Endothelial cell of umbilical vein (primary cell): ENCODE results near the gene TLCD5. TPM values are rescaled to one million over a fixed set of nuclear protein-coding genes. Genes with fewer than 3 reads are reported as not detected.

Experiments used
- BruUV-seq: library from RNA; stranded (reverse); fragments of 400-500 nt; replicated peaks from 2 replicates; lab custom pipeline; 2021; lab: Mats Ljungman, UMichigan
- CTCF ChIA-PET: fragments of 300-600, 350-600 bp; sonication (Branson Sonifier 250); formaldehyde crosslinking; loops from one replicate; lab custom pipeline; 2021; ENCODE audit warnings: antibody characterized with exemption, inconsistent platforms; lab: Charles Lee
- POLR2A ChIA-PET: fragments of 300-600, 350-600 bp; sonication (Branson Sonifier 250); formaldehyde crosslinking; loops from one replicate; lab custom pipeline; 2021; ENCODE audit warnings: antibody characterized with exemption, inconsistent platforms; lab: Charles Lee
- DNase-seq: peaks from one replicate; pipeline ENCODE4 v3.0.0-alpha.2; 2011; ENCODE audit warnings: low read depth, low spot score
- FAIRE-seq: peaks from 2 replicates; lab custom pipeline; 2011; peaks lifted over from hg19 to GRCh38; lab: Jason Lieb, UNC
- H2AFZ ChIP-seq: 2 replicates; pipeline ENCODE4 v1.6.0; 2012; ENCODE audit warnings: low read depth, low read length, control low read depth, inconsistent platforms
- H3K27ac ChIP-seq: 2 replicates; pipeline ENCODE4 v1.5.1; 2011; ENCODE audit warnings: low read depth, mild to moderate bottlenecking, control low read depth, low read length, moderate library complexity; ENCODE audit not compliant: insufficient read depth
- H3K27me3 ChIP-seq, 2 experiments: 2 replicates each; pipeline versions ENCODE4 v1.6.0 to v1.6.1; 2011; ENCODE audit warnings: low read length in 2 of 2, mixed read lengths in 1 of 2; ENCODE audit not compliant: control insufficient read depth in 2 of 2, insufficient read depth in 2 of 2
- H3K36me3 ChIP-seq, 2 experiments: 2 replicates in 1 of 2; 3 replicates in 1 of 2; pipeline ENCODE4 v1.5.1; 2011; ENCODE audit warnings: low read length in 2 of 2, mild to moderate bottlenecking in 1 of 2, moderate library complexity in 1 of 2; ENCODE audit not compliant: control insufficient read depth in 2 of 2, insufficient read depth in 2 of 2; ENCODE audit errors: extremely low read depth in 1 of 2
- H3K4me1 ChIP-seq: 3 replicates; pipeline ENCODE4 v1.5.1; 2011; ENCODE audit warnings: mild to moderate bottlenecking, low read length; ENCODE audit not compliant: control insufficient read depth, insufficient read depth; ENCODE audit errors: extremely low read depth
- H3K4me2 ChIP-seq: 2 replicates; pipeline ENCODE4 v1.6.1; 2011; ENCODE audit warnings: low read length, control low read depth, mixed read lengths; ENCODE audit not compliant: insufficient read depth
- H3K4me3 ChIP-seq, 3 experiments: fragments of 200-600 bp in 1 of 3; sonication (generic), shearing (Covaris generic) in 1 of 3; replicated peaks in 1 of 3; 2 replicates each; pipeline ENCODE4 v1.5.1; 2011 to 2016; ENCODE audit warnings: control low read depth in 3 of 3, low read length in 3 of 3, mild to moderate bottlenecking in 2 of 3, inconsistent platforms in 1 of 3, low read depth in 1 of 3, moderate library complexity in 1 of 3; ENCODE audit not compliant: insufficient read depth in 1 of 3
- H3K79me2 ChIP-seq: 2 replicates; pipeline ENCODE4 v1.6.0; 2012; ENCODE audit warnings: low read length, inconsistent platforms; ENCODE audit not compliant: control insufficient read depth, insufficient read depth
- H3K9ac ChIP-seq: replicated peaks from 2 replicates; pipeline ENCODE3; 2011; ENCODE audit warnings: low read length, control low read depth; ENCODE audit not compliant: insufficient read depth; ENCODE audit errors: extremely low read depth
- H3K9me1 ChIP-seq: replicated peaks from 3 replicates; pipeline ENCODE4 v1.6.0; 2011; ENCODE audit warnings: mild to moderate bottlenecking, low read length; ENCODE audit not compliant: control insufficient read depth, insufficient read depth; ENCODE audit errors: extremely low read depth
- H3K9me3 ChIP-seq: replicated peaks from 2 replicates; pipeline ENCODE4 v1.5.1; 2012; ENCODE audit warnings: low read length, inconsistent platforms; ENCODE audit not compliant: control insufficient read depth, insufficient read depth
- H4K20me1 ChIP-seq: replicated peaks from 2 replicates; pipeline ENCODE3; 2011; ENCODE audit warnings: mild to moderate bottlenecking, low read length; ENCODE audit not compliant: control insufficient read depth, insufficient read depth; ENCODE audit errors: extremely low read depth
- CTCF ChIP-seq, 2 donors: IDR thresholded peaks; 1 replicate in 1 of 2; 2 replicates in 1 of 2; pipeline ENCODE4 v1.5.1; 2011; ENCODE audit warnings: low read length in 2 of 2, mild to moderate bottlenecking in 2 of 2, moderate library complexity in 2 of 2, control low read depth in 1 of 2, inconsistent platforms in 1 of 2, low read depth in 1 of 2; ENCODE audit not compliant: insufficient read depth in 1 of 2; ENCODE audit errors: extremely low read depth in 1 of 2
- EZH2 ChIP-seq: IDR thresholded peaks from 2 replicates; pipeline ENCODE4 v1.6.1; 2012; ENCODE audit warnings: borderline replicate concordance, low read depth, mild to moderate bottlenecking, moderate library complexity, low read length, inconsistent platforms; ENCODE audit not compliant: severe bottlenecking
- FOS ChIP-seq: IDR thresholded peaks from 2 replicates; pipeline ENCODE4 v1.6.1; 2011; ENCODE audit warnings: mild to moderate bottlenecking, low read length, moderate library complexity, borderline replicate concordance; ENCODE audit not compliant: insufficient read depth
- GATA2 ChIP-seq: IDR thresholded peaks from 2 replicates; pipeline ENCODE4 v1.7.0; 2011; ENCODE audit warnings: low read depth, mild to moderate bottlenecking, moderate library complexity, mixed read lengths, low read length; ENCODE audit not compliant: insufficient read length, insufficient read depth
- JUN ChIP-seq: IDR thresholded peaks from 2 replicates; pipeline ENCODE4 v1.6.1; 2011; ENCODE audit warnings: borderline replicate concordance, low read depth; ENCODE audit not compliant: insufficient read length, insufficient read depth
- MYC ChIP-seq: IDR thresholded peaks from one replicate; pipeline ENCODE4 v1.6.1; 2011; ENCODE audit warnings: mild to moderate bottlenecking, low read depth, low read length
- POLR2A ChIP-seq: IDR thresholded peaks from 2 replicates; pipeline ENCODE4 v1.6.1; 2012; ENCODE audit warnings: low read depth, mild to moderate bottlenecking, control low read depth, low read length
- POLR2AphosphoS5 ChIP-seq: IDR thresholded peaks from 2 replicates; pipeline ENCODE4 v1.6.1; 2012; ENCODE audit warnings: low read depth, mild to moderate bottlenecking, control low read depth, low read length, moderate library complexity; ENCODE audit not compliant: insufficient read depth
- dilution Hi-C: fragments of 300-500 bp; cut with MboI; formaldehyde crosslinking; loops from one replicate; pipeline ENCODE4 v1.15.0; 2019; ENCODE audit warnings: low sequenced_read_pairs; ENCODE audit not compliant: extremely low pct_ligation_motif_present
- intact Hi-C: fragments of 100-400 bp; cut with micrococcal nuclease; formaldehyde crosslinking; loops from one replicate; pipeline ENCODE4 v1.10.0; 2022
- polyA plus RNA-seq, 4 experiments: library from polyadenylated mRNA; depleted of rRNA in 3 of 4; stranded (reverse) in 3 of 4; unstranded in 1 of 4; fragments of >200 nt; gene quantifications; 2 replicates each; pipeline versions ENCODE4 v1.2.1 to v1.2.3, GENCODE V29; 2011 to 2012; ENCODE audit warnings: missing spikeins in 1 of 4
- total RNA-seq: library from RNA; stranded (reverse); gene quantifications from 2 replicates; pipeline ENCODE4 v1.2.3, GENCODE V29; 2021
- TF ChIP-seq, protein P1 (sequence below): IDR thresholded peaks from 2 replicates; pipeline ENCODE4 v1.6.1; 2011; ENCODE audit not compliant: insufficient read depth, insufficient read length

TLCD5 gene
- total and polyA plus RNA-seq, 2 donors (not counting 3 experiments of a cell fraction or from before 2014, with no cell fraction given), result 6.3 to 9.7 TPM

- H3K4me3 ChIP-seq, result no peak overlapping the region
These were observed 4.5 kb downstream of the TLCD5 start for GRCh38 chr11:120329556-120329955.

More at GRCh38 chr11:120329556-120329955, 4.5 kb downstream of the TLCD5 start:
- Histone ChIP-seq H3K79me2 (peaks cover 12% of the 10 kb centered on the region), H3K27ac (peak overlapping the region; percentile 19), H3K27me3 (no peaks in the 10 kb centered on the region), H3K4me2 (peak overlapping the region; percentile 15), H3K4me1 (peaks cover 36% of the 10 kb centered on the region), H2AFZ (no peak overlapping the region), H4K20me1 (no peaks in the 10 kb centered on the region), H3K9me3 (no peaks in the 10 kb centered on the region), H3K36me3 (peaks cover 0 to 13% of the 10 kb centered on the region in 2 experiments), H3K9me1 (no peaks in the 10 kb centered on the region), H3K9ac (no peak overlapping the region)
- intact Hi-C loops, result no loop called here
- CTCF ChIA-PET, result interaction anchor here (0.9 to 1.6 kb wide), 2 partner anchors 26 to 973 kb away, joined by 3 to 8 read pairs; no protein-coding TSS in a partner anchor
- FAIRE-seq (peak; percentile 8), DNase-seq (no peak)
- BruUV-seq, result no TSS peak
- TF ChIP-seq POLR2A, result no peak
- TF ChIP-seq FOS, result no peak
- no peak for TF ChIP-seq CTCF (IDR thresholded peaks at IDR 0.05; ENCODE audit: extremely low read depth in 1 of 2, insufficient read depth in 1 of 2, low read depth in 1 of 2, low read length in 2 of 2)
- TF ChIP-seq EZH2, result no peak
- no peak for TF ChIP-seq JUN
- TF ChIP-seq GATA2, result no peak
- no peak for TF ChIP-seq MYC
- TF ChIP-seq, protein P1, sequence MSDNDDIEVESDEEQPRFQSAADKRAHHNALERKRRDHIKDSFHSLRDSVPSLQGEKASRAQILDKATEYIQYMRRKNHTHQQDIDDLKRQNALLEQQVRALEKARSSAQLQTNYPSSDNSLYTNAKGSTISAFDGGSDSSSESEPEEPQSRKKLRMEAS, result no peak
- TF ChIP-seq POLR2AphosphoS5, result no peak
- dilution Hi-C loops, result no loop called here
- POLR2A ChIA-PET, result no interaction called here
